Measurements from ENCODE around the gene MALRD1.

DNA sequence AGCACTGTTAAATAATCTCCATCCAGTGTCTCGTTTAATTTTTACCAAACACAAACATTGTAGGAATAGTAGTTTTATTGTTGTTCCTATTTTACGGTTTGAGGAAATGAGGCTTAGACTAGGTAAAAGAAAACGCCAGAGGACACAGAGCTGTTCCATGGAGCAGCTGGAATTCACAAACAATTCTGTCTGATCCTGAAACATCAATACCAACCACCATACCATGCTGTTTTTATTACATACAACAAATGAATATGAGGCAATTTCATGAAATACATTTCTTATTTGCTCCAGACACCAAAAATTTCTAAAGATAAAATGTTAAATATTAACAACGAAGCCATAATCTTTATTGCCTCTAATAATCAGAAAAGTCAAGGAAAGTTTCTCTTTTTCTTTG, 9.4 kb downstream of the MALRD1 start:
- TF ChIP-seq, protein P1, sequence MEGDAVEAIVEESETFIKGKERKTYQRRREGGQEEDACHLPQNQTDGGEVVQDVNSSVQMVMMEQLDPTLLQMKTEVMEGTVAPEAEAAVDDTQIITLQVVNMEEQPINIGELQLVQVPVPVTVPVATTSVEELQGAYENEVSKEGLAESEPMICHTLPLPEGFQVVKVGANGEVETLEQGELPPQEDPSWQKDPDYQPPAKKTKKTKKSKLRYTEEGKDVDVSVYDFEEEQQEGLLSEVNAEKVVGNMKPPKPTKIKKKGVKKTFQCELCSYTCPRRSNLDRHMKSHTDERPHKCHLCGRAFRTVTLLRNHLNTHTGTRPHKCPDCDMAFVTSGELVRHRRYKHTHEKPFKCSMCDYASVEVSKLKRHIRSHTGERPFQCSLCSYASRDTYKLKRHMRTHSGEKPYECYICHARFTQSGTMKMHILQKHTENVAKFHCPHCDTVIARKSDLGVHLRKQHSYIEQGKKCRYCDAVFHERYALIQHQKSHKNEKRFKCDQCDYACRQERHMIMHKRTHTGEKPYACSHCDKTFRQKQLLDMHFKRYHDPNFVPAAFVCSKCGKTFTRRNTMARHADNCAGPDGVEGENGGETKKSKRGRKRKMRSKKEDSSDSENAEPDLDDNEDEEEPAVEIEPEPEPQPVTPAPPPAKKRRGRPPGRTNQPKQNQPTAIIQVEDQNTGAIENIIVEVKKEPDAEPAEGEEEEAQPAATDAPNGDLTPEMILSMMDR (IDR thresholded peaks at IDR 0.05; ENCODE audit: low read length): no peak
- TF ChIP-seq EZH2 (IDR thresholded peaks at IDR 0.05; ENCODE audit: borderline replicate concordance, low read length): no peak

Data from OCI-LY1 (cell line).